Activated naive CD8-positive, alpha-beta T cell treated with anti-CD3 and anti-CD28 coated beads, Interleukin-2, amount 10 ng/mL, durations not matched to agents 7 days and 5 days (primary cell): ENCODE measurements around the gene ERICH6. TPM values are rescaled to one million over a fixed set of nuclear protein-coding genes. Genes with fewer than 3 reads are reported as not detected.
A peak's percentile ranks its signal among the peaks of the same experiment; 100 is the strongest.

ENCODE experiments used
- ATAC-seq: fragments of 150-1000 bp; cut with Tn5 transposase; one replicate; pipeline ENCODE4 v1.10.0; 2021; ENCODE audit warnings: low read depth, moderate library complexity
- POLR2A ChIA-PET: fragments of 350-600 bp; sonication (Branson Sonifier 250); formaldehyde crosslinking; loops from one replicate; lab custom pipeline; 2021; ENCODE audit warnings: antibody characterized with exemption; lab: Charles Lee
- DNase-seq: peaks from one replicate; pipeline ENCODE4 v3.0.0; 2021
- H3K27ac Mint-ChIP-seq: one replicate; pipeline ENCODE4 v1.8.0; 2022; ENCODE audit warnings: mild to moderate bottlenecking, mixed read lengths
- H3K27me3 Mint-ChIP-seq: one replicate; pipeline ENCODE4 v1.8.0; 2022; ENCODE audit warnings: mild to moderate bottlenecking, moderate library complexity, mixed read lengths
- H3K36me3 Mint-ChIP-seq: one replicate; pipeline ENCODE4 v1.8.0; 2021; ENCODE audit warnings: mild to moderate bottlenecking, mixed read lengths
- H3K4me1 Mint-ChIP-seq: one replicate; pipeline ENCODE4 v1.8.0; 2021; ENCODE audit warnings: mixed read lengths
- H3K4me3 Mint-ChIP-seq: one replicate; pipeline ENCODE4 v1.8.0; 2022; ENCODE audit warnings: mild to moderate bottlenecking, moderate library complexity, mixed read lengths
- H3K9me3 Mint-ChIP-seq: one replicate; pipeline ENCODE4 v1.8.0; 2021; ENCODE audit warnings: mixed read lengths
- total RNA-seq, 2 experiments: library from RNA; stranded (reverse); gene quantifications; one replicate each; pipeline ENCODE4 v1.2.3, GENCODE V29; 2021

Gene ERICH6
- under 1 TPM in 1 of 2 experiments, not detected in 1; 0.23 TPM for total RNA-seq

DNA sequence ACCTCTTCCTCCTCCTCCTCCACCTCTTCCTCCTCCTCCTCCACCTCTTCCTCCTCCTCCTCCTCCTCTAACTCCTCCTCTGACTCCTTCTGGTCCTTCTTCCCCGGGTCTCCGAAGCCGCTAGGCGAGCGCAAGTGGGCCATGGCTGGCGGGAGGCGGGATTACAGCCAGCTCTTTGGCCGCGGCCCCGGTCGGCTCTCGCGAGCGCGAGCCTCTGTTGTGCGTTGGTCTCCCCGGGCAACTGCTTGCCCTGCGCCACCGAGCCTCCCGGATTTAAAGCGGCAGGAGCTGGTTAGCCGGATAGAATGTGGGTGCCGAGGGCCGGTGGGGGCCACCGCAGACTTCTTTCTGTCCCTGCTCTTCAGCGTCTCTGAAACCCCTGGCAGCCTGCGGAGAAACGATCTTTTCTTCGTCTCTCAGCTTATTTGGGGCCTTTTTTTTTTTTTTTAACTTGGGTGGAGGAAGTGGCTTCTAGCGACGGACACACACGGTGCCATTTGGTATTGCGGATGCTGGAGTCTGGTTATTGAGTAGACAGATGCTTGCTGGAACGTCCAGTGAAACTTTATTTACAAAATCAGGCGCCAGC lies at the start of gene ERICH6:
ERICH6 (minus strand) TSS at position 165 of the 589 bp plus-strand sequence; CDS start at position 143, 22 bp downstream.
- POLR2A ChIA-PET, result interaction anchor here (0.6 to 3.6 kb wide), 14 partner anchors 8 to 1497 kb away, joined by 3 to 63 read pairs (median 4); partner anchors contain the start of genes EIF2A, SELENOT, SERP1 and SIAH2
- peak within 1 kb of the TSS; percentile 95 for H3K27ac Mint-ChIP-seq
- DNase-seq (peak; percentile 89), ATAC-seq (peak; percentile 89)
- peaks cover 5% of the 10 kb centered on the region for H3K9me3 Mint-ChIP-seq
- peaks cover 18% of the 10 kb centered on the region for H3K27me3 Mint-ChIP-seq
- peak within 1 kb of the TSS; percentile 92 for H3K4me3 Mint-ChIP-seq
- H3K36me3 Mint-ChIP-seq, result peaks cover 16% of the 10 kb centered on the region
- H3K4me1 Mint-ChIP-seq, result peaks cover 21% of the 10 kb centered on the region

DNA sequence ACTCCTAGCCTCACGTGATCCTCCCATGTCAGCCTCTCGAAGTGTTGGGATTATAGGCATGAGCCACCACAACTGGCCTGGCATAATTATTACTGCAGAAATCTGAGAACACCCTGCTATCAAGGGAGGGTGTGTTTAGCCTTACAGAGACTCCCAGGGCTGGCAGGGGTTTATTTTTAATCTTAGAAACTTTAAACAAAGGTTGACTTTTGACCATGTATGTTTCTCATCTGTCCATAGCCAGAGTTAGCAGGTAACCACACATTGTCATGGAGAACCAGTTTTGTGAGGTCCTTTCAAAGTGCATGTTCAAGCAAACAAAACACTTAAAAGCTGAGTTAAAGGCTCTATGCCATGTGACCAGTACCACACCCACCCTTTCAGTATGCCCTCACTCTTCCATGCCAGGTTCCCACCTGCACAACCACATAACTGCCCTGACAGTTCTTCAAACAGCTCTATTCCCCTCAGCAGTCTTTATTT lies 48.1 kb upstream of the ERICH6 start:
- POLR2A ChIA-PET, result interaction anchor here (4.4 kb wide), 1 partner anchor 11 kb away, joined by 23 read pairs; the partner anchor contains the start of gene SIAH2
- DNase-seq (no peak), ATAC-seq (no peak)
- Mint-ChIP-seq H3K4me1 (peaks cover 42% of the 10 kb centered on the region), H3K27me3 (no peaks in the 10 kb centered on the region), H3K36me3 (peaks cover 40% of the 10 kb centered on the region), H3K27ac (no peak overlapping the region), H3K4me3 (no peak overlapping the region), H3K9me3 (no peaks in the 10 kb centered on the region)

DNA sequence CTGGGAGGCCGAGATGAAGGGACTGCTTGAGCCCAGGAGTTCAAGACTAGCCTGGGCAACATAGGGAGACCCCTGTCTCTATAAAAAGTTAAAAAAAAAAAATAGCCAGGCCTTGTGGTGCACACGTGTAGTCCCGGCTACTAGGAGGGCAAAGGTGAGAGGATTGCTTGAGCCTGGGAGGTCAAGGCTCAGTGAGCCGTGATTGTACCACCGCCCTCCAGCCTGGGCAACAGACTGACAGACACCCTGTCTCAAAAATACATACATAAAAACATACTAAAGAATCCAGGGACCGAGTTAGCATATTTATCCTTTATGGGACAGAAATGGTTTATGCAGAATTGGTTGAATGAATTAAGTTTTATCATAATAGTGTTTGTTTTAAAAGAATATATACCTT lies 45.5 kb upstream of the ERICH6 start:
- ATAC-seq (no peak), DNase-seq (no peak)
- Mint-ChIP-seq H3K9me3 (no peaks in the 10 kb centered on the region), H3K4me1 (peaks cover 42% of the 10 kb centered on the region), H3K27me3 (no peaks in the 10 kb centered on the region), H3K36me3 (peaks cover 33% of the 10 kb centered on the region), H3K27ac (no peak overlapping the region), H3K4me3 (no peak overlapping the region)
- POLR2A ChIA-PET, result no interaction called here

DNA sequence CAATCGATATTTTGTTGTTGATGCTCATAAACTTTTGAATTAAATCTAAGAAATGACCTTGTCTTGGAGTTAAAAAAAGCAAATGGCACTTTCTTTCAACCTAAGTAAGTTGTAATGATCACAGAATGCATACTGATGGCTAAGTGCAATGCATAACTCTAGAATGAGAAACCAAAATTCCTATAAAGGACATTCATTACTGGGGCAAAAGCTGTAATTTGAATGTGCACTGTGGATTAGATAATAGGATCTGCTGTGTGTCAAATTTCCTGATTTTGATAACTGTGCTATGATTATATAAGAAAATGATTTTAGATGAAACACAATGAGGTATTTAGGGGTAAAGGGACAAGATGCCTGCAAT lies 44.9 kb upstream of the ERICH6 start:
- H3K9me3 Mint-ChIP-seq, result no peaks in the 10 kb centered on the region
- H3K4me1 Mint-ChIP-seq, result peaks cover 41% of the 10 kb centered on the region
- POLR2A ChIA-PET, result no interaction called here
- no peak overlapping the region for H3K27ac Mint-ChIP-seq
- ATAC-seq, result no peak
- DNase-seq, result no peak
- no peaks in the 10 kb centered on the region for H3K27me3 Mint-ChIP-seq
- no peak overlapping the region for H3K4me3 Mint-ChIP-seq
- peaks cover 28% of the 10 kb centered on the region for H3K36me3 Mint-ChIP-seq

DNA sequence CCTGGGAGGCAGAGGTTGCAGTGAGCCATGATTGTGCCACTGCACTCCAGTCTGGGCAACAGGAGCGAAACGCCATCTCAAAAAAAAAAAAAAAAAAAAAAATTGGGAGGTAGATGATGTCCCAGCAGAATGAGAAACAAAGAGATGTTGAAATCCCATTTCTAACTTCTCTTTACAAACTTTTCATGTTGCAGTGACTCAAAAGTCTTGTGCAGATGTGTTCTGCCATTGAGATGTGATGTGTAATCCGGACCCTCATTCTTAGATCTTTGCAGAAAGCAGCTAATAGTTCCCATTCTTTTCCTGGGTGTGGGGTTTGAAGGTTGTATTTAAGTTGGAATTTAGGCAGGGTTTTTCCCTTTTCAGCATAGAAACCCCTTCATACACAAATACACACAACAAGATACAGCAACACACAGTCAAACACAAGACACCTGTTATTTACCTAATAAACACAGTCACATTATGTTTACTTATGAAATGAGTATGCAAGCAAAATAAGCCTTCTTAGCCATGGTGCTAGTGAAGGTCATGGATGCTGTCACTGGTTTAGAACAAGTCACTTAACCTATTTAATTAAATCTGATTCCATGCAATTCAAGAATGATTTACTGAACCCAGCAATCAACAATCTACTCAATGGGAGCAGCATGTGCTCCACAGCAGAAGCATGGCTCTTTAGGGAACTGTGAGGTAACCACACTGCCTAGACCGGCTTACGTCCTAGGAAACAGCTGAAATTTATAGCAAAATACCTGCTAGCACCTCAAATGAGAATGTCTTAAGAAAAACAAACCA lies 44.4 kb upstream of the ERICH6 start:
- no peak overlapping the region for H3K4me3 Mint-ChIP-seq
- no peak for ATAC-seq
- H3K9me3 Mint-ChIP-seq, result no peaks in the 10 kb centered on the region
- peaks cover 26% of the 10 kb centered on the region for H3K36me3 Mint-ChIP-seq
- DNase-seq, result no peak
- POLR2A ChIA-PET, result interaction anchor here (0.7 kb wide), 1 partner anchor 16 kb away, joined by 6 read pairs; no protein-coding TSS in a partner anchor
- H3K27ac Mint-ChIP-seq, result peak overlapping the region; percentile 46
- no peaks in the 10 kb centered on the region for H3K27me3 Mint-ChIP-seq
- peaks cover 45% of the 10 kb centered on the region for H3K4me1 Mint-ChIP-seq

DNA sequence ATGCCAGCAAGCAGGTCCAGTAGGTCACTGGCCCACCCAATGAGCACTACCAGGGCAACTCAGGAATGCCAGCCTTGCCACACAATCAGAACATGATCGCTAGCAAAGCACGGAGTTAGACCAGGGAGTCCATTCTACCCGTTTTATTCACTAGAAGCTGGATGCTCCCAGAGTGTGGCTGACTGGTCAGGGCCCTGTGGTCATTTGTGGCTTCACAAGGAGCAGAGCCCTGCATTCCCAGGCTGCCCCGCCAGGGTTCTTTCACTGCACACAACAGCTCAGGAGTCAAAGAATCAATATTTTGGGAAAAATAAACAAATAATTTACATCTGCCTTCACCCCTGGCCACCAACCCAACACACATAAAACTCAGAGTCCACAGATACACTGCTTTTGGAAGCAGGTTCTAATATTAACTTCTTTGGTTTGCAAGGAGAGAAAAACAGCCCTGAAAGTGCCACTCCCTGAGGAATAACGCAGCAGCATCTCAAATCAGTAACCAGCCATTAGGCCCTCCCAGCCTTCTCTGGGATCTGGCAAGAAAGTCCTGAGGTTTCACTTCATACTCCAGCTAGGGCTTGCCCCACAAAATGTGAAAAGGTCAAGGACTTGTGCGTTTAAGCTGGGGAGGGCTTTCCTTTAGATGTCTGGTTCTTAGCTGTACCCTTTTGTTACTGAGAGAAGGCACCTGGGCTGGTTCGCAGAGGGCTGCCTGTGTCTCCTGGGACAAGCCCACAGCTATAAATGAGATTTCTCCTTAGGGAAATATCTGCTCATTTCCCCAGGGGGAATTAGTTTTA lies 43.3 kb upstream of the ERICH6 start:
- no peaks in the 10 kb centered on the region for H3K9me3 Mint-ChIP-seq
- no peak overlapping the region for H3K4me3 Mint-ChIP-seq
- POLR2A ChIA-PET, result interaction anchor here (0.8 kb wide), 1 partner anchor 17 kb away, joined by 5 read pairs; no protein-coding TSS in a partner anchor
- H3K36me3 Mint-ChIP-seq, result peaks cover 28% of the 10 kb centered on the region
- H3K4me1 Mint-ChIP-seq, result peaks cover 44% of the 10 kb centered on the region
- H3K27ac Mint-ChIP-seq, result peak overlapping the region; percentile 32
- no peaks in the 10 kb centered on the region for H3K27me3 Mint-ChIP-seq
- ATAC-seq, result no peak
- no peak for DNase-seq

DNA sequence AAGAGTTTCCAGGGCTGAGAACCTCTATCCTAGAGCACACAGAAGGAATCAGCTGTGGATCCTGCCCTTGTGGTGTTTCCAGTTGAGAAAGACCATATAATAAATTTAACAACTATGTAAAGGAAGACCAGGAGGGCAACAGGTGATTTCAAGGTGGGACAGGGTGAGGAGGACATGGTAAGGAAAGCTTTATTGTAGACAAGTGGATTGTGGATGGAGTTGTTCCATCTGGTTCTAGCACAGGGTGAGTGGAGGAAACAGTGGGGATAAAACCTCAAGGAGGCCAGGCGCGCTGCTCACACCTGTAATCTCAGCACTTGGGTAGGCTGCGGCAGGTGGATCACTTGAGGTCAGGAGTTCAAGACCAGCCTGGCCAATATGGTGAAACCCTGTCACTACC lies 42.1 kb upstream of the ERICH6 start:
- no peak for DNase-seq
- Mint-ChIP-seq H3K27ac (peak overlapping the region; percentile 69), H3K36me3 (peaks cover 30% of the 10 kb centered on the region), H3K9me3 (no peaks in the 10 kb centered on the region), H3K4me1 (peaks cover 37% of the 10 kb centered on the region), H3K4me3 (no peak overlapping the region), H3K27me3 (no peaks in the 10 kb centered on the region)
- POLR2A ChIA-PET, result no interaction called here
- no peak for ATAC-seq

DNA sequence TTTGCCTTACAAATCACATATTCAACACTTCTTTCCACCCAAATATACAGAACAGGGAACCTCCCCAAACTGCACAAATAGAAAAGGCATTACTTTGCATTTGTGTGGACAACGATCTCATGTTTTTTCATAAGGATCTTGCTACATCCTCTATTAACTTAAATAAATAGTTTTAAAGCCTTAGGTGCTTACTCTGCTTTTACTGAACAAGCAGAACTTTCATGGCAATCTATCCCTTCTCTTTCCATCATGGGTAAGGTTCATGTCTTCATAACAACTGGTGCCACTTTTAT lies 41.1 kb upstream of the ERICH6 start:
- ATAC-seq (no peak), DNase-seq (no peak)
- Mint-ChIP-seq H3K9me3 (no peaks in the 10 kb centered on the region), H3K4me3 (no peak overlapping the region), H3K36me3 (peaks cover 27% of the 10 kb centered on the region), H3K27me3 (no peaks in the 10 kb centered on the region), H3K4me1 (peaks cover 41% of the 10 kb centered on the region), H3K27ac (no peak overlapping the region)
- POLR2A ChIA-PET, result no interaction called here

DNA sequence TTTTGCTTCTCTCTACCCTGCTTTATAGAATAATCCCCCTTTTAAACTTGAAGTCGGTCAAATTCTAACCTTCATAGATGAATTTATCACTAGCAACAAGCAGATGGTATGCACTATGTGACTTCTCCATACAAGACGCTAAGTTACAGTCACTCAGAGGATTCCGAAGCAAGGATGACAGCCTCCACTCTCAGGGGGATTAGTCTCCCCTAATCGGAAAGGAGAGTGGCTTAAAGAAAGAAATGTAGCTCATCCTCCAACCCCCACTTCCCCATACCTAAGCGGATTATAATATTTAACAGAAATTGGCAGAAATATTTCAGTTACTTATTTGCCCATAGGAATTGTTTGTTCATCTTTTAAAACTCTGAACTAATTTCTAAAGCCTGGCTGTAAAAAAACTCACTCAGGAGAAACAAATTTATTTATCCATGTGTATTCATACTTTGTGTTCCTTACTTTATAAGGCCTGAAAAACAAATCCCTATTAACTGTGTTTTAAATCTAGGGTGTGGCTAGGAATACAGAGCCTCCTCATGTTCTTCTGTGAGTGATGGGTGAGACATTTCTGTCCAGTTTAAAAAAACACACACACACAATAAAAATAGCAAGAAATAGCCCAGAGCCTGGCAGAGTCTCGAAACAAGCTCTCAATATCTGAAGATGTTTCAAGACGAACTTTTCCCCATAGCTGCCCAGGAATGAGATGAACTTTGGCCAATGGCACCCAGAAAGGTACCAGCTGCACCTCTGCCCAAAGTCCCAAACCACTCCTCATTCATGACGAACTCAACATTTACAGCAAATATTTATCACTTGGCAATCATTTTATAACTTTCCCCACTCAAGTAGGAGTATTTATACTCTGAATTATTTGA lies 40.6 kb upstream of the ERICH6 start:
- POLR2A ChIA-PET, result no interaction called here
- Mint-ChIP-seq H3K4me3 (no peak overlapping the region), H3K27ac (no peak overlapping the region), H3K4me1 (peaks cover 43% of the 10 kb centered on the region), H3K9me3 (no peaks in the 10 kb centered on the region), H3K27me3 (no peaks in the 10 kb centered on the region), H3K36me3 (peaks cover 27% of the 10 kb centered on the region)
- DNase-seq (no peak), ATAC-seq (no peak)

DNA sequence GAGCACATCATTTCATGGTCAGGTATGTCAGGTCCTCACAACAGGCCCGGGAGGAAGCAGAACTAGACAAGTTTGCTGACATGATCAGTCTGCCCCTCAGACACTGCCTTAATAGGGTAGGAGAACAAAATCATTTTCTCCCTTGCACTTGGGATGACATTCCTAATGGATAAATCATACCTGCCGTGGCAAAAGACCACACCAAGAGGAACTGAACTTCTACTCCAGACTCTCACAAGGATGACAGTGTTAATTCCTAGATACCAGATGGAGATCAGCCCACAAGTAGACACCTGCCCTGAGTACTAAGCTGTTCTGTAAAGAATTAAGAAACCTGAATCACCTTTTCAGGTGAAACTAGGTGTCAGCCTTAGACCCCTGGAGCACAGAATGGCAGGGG lies 39.8 kb upstream of the ERICH6 start:
- H3K9me3 Mint-ChIP-seq, result no peaks in the 10 kb centered on the region
- DNase-seq, result no peak
- POLR2A ChIA-PET, result interaction anchor here (0.9 kb wide), 1 partner anchor 20 kb away, joined by 3 read pairs; no protein-coding TSS in a partner anchor
- no peak for ATAC-seq
- no peaks in the 10 kb centered on the region for H3K27me3 Mint-ChIP-seq
- peaks cover 40% of the 10 kb centered on the region for H3K4me1 Mint-ChIP-seq
- H3K36me3 Mint-ChIP-seq, result peaks cover 23% of the 10 kb centered on the region
- no peak overlapping the region for H3K4me3 Mint-ChIP-seq
- no peak overlapping the region for H3K27ac Mint-ChIP-seq

DNA sequence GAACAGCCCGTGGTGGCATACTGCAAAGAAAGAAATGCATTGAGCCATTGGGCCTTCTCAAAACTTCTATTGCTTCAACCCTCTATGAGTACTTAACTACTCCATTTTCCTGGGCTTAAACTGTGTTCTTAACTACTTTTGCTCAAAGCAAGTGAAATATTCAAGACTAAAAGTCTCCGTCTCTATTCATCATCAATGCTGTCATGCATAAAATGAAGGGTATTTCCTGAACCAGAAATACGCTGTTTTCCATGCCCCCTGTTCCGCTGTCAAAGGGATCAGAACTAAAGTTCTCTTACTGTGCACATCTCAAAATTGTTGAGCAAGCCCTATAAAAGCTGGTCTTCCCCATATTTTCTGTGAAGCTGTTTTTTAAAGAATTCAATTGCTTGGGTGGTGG lies 39.0 kb upstream of the ERICH6 start:
- H3K9me3 Mint-ChIP-seq, result no peaks in the 10 kb centered on the region
- POLR2A ChIA-PET, result interaction anchor here (0.9 kb wide), 1 partner anchor 21 kb away, joined by 3 read pairs; no protein-coding TSS in a partner anchor
- H3K27me3 Mint-ChIP-seq, result no peaks in the 10 kb centered on the region
- peaks cover 26% of the 10 kb centered on the region for H3K36me3 Mint-ChIP-seq
- H3K4me3 Mint-ChIP-seq, result no peak overlapping the region
- ATAC-seq (no peak), DNase-seq (no peak)
- H3K27ac Mint-ChIP-seq, result no peak overlapping the region
- H3K4me1 Mint-ChIP-seq, result peaks cover 45% of the 10 kb centered on the region

DNA sequence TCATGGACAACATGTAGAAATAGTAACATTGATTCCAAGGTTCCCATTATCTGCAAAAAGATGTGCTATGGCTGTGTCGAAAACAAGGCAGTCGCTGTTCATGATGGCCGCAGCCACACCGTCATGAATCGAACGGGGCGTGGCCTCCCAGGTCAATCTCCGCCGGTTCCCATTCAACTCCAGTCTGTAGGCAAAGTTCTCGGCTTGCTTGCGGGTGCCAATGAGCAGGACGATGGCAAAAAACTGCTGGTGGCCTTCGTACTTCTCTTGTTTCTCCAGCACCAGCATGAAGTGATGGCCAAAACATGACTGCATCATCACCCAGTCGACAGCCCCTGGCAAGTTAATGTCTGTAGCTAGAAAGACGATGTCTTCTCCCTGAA lies 38.4 kb upstream of the ERICH6 start:
- POLR2A ChIA-PET, result no interaction called here
- H3K27ac Mint-ChIP-seq, result no peak overlapping the region
- ATAC-seq (no peak), DNase-seq (no peak)
- no peaks in the 10 kb centered on the region for H3K9me3 Mint-ChIP-seq
- H3K27me3 Mint-ChIP-seq, result no peaks in the 10 kb centered on the region
- H3K4me1 Mint-ChIP-seq, result peaks cover 45% of the 10 kb centered on the region
- H3K4me3 Mint-ChIP-seq, result no peak overlapping the region
- H3K36me3 Mint-ChIP-seq, result peaks cover 25% of the 10 kb centered on the region
